Neural cell (in vitro differentiated cells): ENCODE results near the gene GNAQ. TPM values are rescaled to one million over a fixed set of nuclear protein-coding genes. Genes with fewer than 3 reads are reported as not detected.

ENCODE experiments used
- H2AFZ ChIP-seq: fragments of 200-600, 300-800 bp; sonication (generic), shearing (Covaris generic); 2 replicates; pipeline ENCODE4 v1.6.0; 2014; ENCODE audit warnings: low read depth, mild to moderate bottlenecking, antibody characterized with exemption, low read length, moderate library complexity
- H3F3A ChIP-seq: fragments of 200-600 bp; shearing (Covaris generic); 2 replicates; pipeline ENCODE4 v1.6.1; 2016; ENCODE audit warnings: mild to moderate bottlenecking, moderate library complexity, mixed read lengths, antibody characterized with exemption, low read length; ENCODE audit not compliant: insufficient read depth, poor library complexity, severe bottlenecking
- H3K27ac ChIP-seq: fragments of 200-600, 300-800 bp; sonication (generic), shearing (Covaris generic); 2 replicates; pipeline ENCODE4 v1.5.1; 2014; ENCODE audit warnings: mild to moderate bottlenecking, low read length, moderate library complexity
- H3K27me3 ChIP-seq: fragments of 300-800, 200-600 bp; sonication (generic), shearing (Covaris generic); 2 replicates; pipeline ENCODE4 v1.6.0; 2014; ENCODE audit warnings: mild to moderate bottlenecking, low read depth, low read length, moderate library complexity; ENCODE audit not compliant: insufficient read depth
- H3K36me3 ChIP-seq: fragments of 300-800, 200-600 bp; sonication (generic), shearing (Covaris generic); 2 replicates; pipeline ENCODE4 v1.5.1; 2014; ENCODE audit warnings: mild to moderate bottlenecking, antibody characterized with exemption, low read length, moderate library complexity; ENCODE audit not compliant: insufficient read depth
- H3K4me2 ChIP-seq: fragments of 300-800, 200-600 bp; sonication (generic), shearing (Covaris generic); 2 replicates; pipeline ENCODE4 v1.6.0; 2014; ENCODE audit warnings: mild to moderate bottlenecking, low read length
- H3K4me3 ChIP-seq: fragments of 300-800, 200-600 bp; sonication (generic), shearing (Covaris generic); 2 replicates; pipeline ENCODE4 v1.5.1; 2014; ENCODE audit warnings: mild to moderate bottlenecking, low read length, moderate library complexity
- H3K79me2 ChIP-seq: fragments of 200-600 bp; shearing (Covaris generic); replicated peaks from 2 replicates; pipeline ENCODE4 v1.6.0; 2014; ENCODE audit warnings: mild to moderate bottlenecking, low read length, moderate library complexity; ENCODE audit not compliant: insufficient read depth
- H3K9ac ChIP-seq: fragments of 300-800, 200-600 bp; sonication (generic), shearing (Covaris generic); 2 replicates; pipeline ENCODE4 v1.6.1; 2016; ENCODE audit warnings: mild to moderate bottlenecking, low read length, mixed read lengths
- H3K9me2 ChIP-seq: fragments of 200-600 bp; shearing (Covaris generic); 2 replicates; pipeline ENCODE4 v1.6.1; 2016; ENCODE audit warnings: mild to moderate bottlenecking, low read length, mixed read lengths; ENCODE audit not compliant: insufficient read depth
- H3K9me3 ChIP-seq: fragments of 200-600, 300-800 bp; sonication (generic), shearing (Covaris generic); 2 replicates; pipeline ENCODE4 v1.6.1; 2016; ENCODE audit warnings: mild to moderate bottlenecking, mixed run types, low read length, moderate library complexity, mixed read lengths
- H4K20me1 ChIP-seq: fragments of 200-600 bp; shearing (Covaris generic); 2 replicates; pipeline ENCODE4 v1.6.1; 2016; ENCODE audit warnings: mild to moderate bottlenecking, mixed run types; ENCODE audit not compliant: insufficient read depth
- CTCF ChIP-seq: fragments of 450-650 bp; IDR thresholded peaks from 2 replicates; pipeline ENCODE4 v1.5.1; 2014; ENCODE audit warnings: antibody characterized with exemption, mild to moderate bottlenecking, moderate library complexity; ENCODE audit not compliant: poor library complexity, severe bottlenecking
- EP300 ChIP-seq: fragments of 450-650 bp; conservative IDR thresholded peaks from 2 replicates; pipeline ENCODE4 v1.6.1; 2014; ENCODE audit warnings: antibody characterized with exemption, mild to moderate bottlenecking, moderate library complexity; ENCODE audit not compliant: poor library complexity, severe bottlenecking
- EZH2 ChIP-seq: fragments of 200-600, 300-800 bp; shearing (Covaris generic), sonication (generic); IDR thresholded peaks from 2 replicates; pipeline ENCODE4 v1.6.1; 2014; ENCODE audit warnings: antibody characterized with exemption, low read length, borderline replicate concordance, mild to moderate bottlenecking; ENCODE audit not compliant: insufficient read depth, poor library complexity, severe bottlenecking
- MXI1 ChIP-seq: fragments of 450-650 bp; conservative IDR thresholded peaks from 2 replicates; pipeline ENCODE4 v1.6.1; 2014; ENCODE audit warnings: antibody characterized with exemption, mild to moderate bottlenecking; ENCODE audit not compliant: poor library complexity, severe bottlenecking
- POLR2AphosphoS5 ChIP-seq: IDR thresholded peaks from 2 replicates; pipeline ENCODE4 v1.6.1; 2012
- RAD21 ChIP-seq: fragments of 450-650 bp; conservative IDR thresholded peaks from 2 replicates; pipeline ENCODE4 v1.6.1; 2014; ENCODE audit warnings: antibody characterized with exemption, mild to moderate bottlenecking, moderate library complexity
- REST ChIP-seq: IDR thresholded peaks from 2 replicates; pipeline ENCODE4 v1.6.1; 2012; ENCODE audit warnings: borderline replicate concordance
- SMC3 ChIP-seq: fragments of 450-650 bp; conservative IDR thresholded peaks from 2 replicates; pipeline ENCODE4 v1.6.1; 2014; ENCODE audit warnings: antibody characterized with exemption, mild to moderate bottlenecking, moderate library complexity; ENCODE audit not compliant: poor library complexity
- TAF1 ChIP-seq: IDR thresholded peaks from 2 replicates; pipeline ENCODE4 v1.6.1; 2012; ENCODE audit warnings: low read depth
- polyA plus RNA-seq: library from polyadenylated mRNA; depleted of rRNA; stranded (reverse); fragments of >200 nt; gene quantifications from 2 replicates; pipeline ENCODE4 v1.2.3, GENCODE V29; 2014

GNAQ gene
- polyA plus RNA-seq, 1 donor from 2014 or later, result 86.7 TPM

- no peaks in the 10 kb centered on the region for H3K36me3 ChIP-seq
- H3K9me3 ChIP-seq, result no peaks in the 10 kb centered on the region
- H3K9me2 ChIP-seq, result no peaks in the 10 kb centered on the region
- H3K27me3 ChIP-seq, result no peaks in the 10 kb centered on the region
- H3F3A ChIP-seq, result no peaks in the 10 kb centered on the region
- H3K4me3 ChIP-seq, result no peak overlapping the region
- TF ChIP-seq REST (no peak), CTCF (no peak), EP300 (no peak), MXI1 (no peak)
- no peaks in the 10 kb centered on the region for H3K79me2 ChIP-seq
- no peak overlapping the region for H2AFZ ChIP-seq
- H3K27ac ChIP-seq, result no peak overlapping the region
- no peak overlapping the region for H3K9ac ChIP-seq
- H3K4me2 ChIP-seq, result no peak overlapping the region
- H4K20me1 ChIP-seq, result no peaks in the 10 kb centered on the region
Measured at GRCh38 chr9:78044189-78044588, 12.6 kb upstream of the GNAQ start.

GRCh38 chr9:78041971-78042370 lies 10.4 kb upstream of the GNAQ start:
- H3K9me2 ChIP-seq, result no peaks in the 10 kb centered on the region
- no peaks in the 10 kb centered on the region for H3K79me2 ChIP-seq

More at GRCh38 chr9:78041971-78042370, 10.4 kb upstream of the GNAQ start:
- Histone ChIP-seq H3K36me3 (no peaks in the 10 kb centered on the region), H3K4me3 (no peak overlapping the region), H3K27ac (no peak overlapping the region), H2AFZ (no peak overlapping the region), H4K20me1 (no peaks in the 10 kb centered on the region), H3K27me3 (no peaks in the 10 kb centered on the region), H3F3A (no peaks in the 10 kb centered on the region), H3K4me2 (no peak overlapping the region), H3K9ac (no peak overlapping the region), H3K9me3 (no peaks in the 10 kb centered on the region)
- TF ChIP-seq TAF1 (no peak), EP300 (no peak), CTCF (no peak), EZH2 (no peak), MXI1 (no peak), POLR2AphosphoS5 (no peak), SMC3 (no peak), RAD21 (no peak), REST (no peak)
